Small intestine (tissue), 7 donors: ENCODE data around the gene C6. TPM values are rescaled to one million over a fixed set of nuclear protein-coding genes. Genes with fewer than 3 reads are reported as not detected.
"Not testable (repeated sequence)": the region's sequence is repeated elsewhere in the genome, so short reads cannot be mapped to it uniquely, and the experiment has no call there.

ENCODE experiments used
- DNase-seq, 2 donors: peaks; one replicate each; pipeline versions ENCODE4 v3.0.0 to v3.0.0-alpha.2; 2013
- FAIRE-seq: peaks from 2 replicates; lab custom pipeline; 2012; peaks lifted over from hg19 to GRCh38; lab: Jason Lieb, UNC
- H3K27ac ChIP-seq, 3 donors: one replicate each; pipeline ENCODE4 v1.5.1; 2013; ENCODE audit warnings: low read length in 2 of 3, mild to moderate bottlenecking in 2 of 3, control low read depth in 1 of 3, inconsistent platforms in 1 of 3, low read depth in 1 of 3, moderate library complexity in 1 of 3
- H3K27me3 ChIP-seq, 3 donors: one replicate each; pipeline ENCODE4 v1.6.1; 2013; ENCODE audit warnings: low read length in 3 of 3, inconsistent platforms in 1 of 3; ENCODE audit not compliant: control insufficient read depth in 3 of 3, insufficient read depth in 3 of 3
- H3K36me3 ChIP-seq, 3 donors: one replicate each; pipeline ENCODE4 v1.6.1; 2013; ENCODE audit warnings: low read length in 3 of 3, inconsistent platforms in 1 of 3, low read depth in 1 of 3, mild to moderate bottlenecking in 1 of 3, moderate library complexity in 1 of 3; ENCODE audit not compliant: control insufficient read depth in 3 of 3, insufficient read depth in 2 of 3
- H3K4me1 ChIP-seq, 3 donors: one replicate each; pipeline ENCODE4 v1.6.1; 2013; ENCODE audit warnings: low read length in 2 of 3, inconsistent platforms in 1 of 3, low read depth in 1 of 3, mild to moderate bottlenecking in 1 of 3, moderate library complexity in 1 of 3; ENCODE audit not compliant: control insufficient read depth in 3 of 3, insufficient read depth in 2 of 3
- H3K4me3 ChIP-seq, 3 donors: one replicate each; pipeline ENCODE4 v1.5.1; 2013; ENCODE audit warnings: low read length in 3 of 3, control low read depth in 1 of 3, inconsistent platforms in 1 of 3, low read depth in 1 of 3, mild to moderate bottlenecking in 1 of 3, moderate library complexity in 1 of 3
- H3K9me3 ChIP-seq, 2 donors: one replicate each; pipeline ENCODE4 v1.6.1; 2013; ENCODE audit warnings: low read depth in 1 of 2, low read length in 1 of 2; ENCODE audit not compliant: control insufficient read depth in 2 of 2, insufficient read depth in 1 of 2
- WGBS, 3 donors: extraction: QIAGEN DNeasy Blood & Tissue Kit; methylation state at CpG; one replicate each; pipeline ENCODE4 v1.1.7; 2013; 5-methylcytosine and 5-hydroxymethylcytosine counted together
- polyA plus RNA-seq, 4 donors: library from polyadenylated mRNA; stranded (reverse) in 3 of 4; unstranded in 1 of 4; fragments of 200-250 nt in 3 of 4; fragments of 120-200 nt in 1 of 4; gene quantifications; one replicate each; pipeline versions ENCODE4 v1.2.1 to v1.2.3, GENCODE V29; 2013
- donor health status: healthy with polysubstance abuse.
- donor health status: control.
- donor health status: control.
- donor health status: Bipolar disorder and iron deficiency.
- donor health status: healthy.

The C6 gene
- polyA plus RNA-seq, 4 donors, result 0.27 to 122 (median 0.71) TPM

DNA sequence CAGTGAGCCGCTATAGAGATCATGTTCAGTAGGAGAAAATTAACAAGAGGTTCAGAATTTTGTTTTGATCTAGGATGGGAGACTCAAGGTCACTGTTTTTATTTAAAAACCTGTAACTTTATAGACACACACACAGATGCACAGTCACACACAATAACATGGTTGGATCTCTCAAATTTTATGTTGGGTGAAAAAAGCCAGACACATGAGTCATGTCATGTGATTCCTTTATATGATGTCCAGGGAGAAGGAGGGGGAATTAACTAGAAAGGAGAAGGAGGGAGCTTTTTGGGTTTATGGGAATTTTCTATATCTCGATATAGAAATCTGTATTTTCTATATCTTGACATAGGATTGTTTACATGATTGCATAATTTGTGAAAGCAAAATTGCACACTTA is 17.1 kb downstream of the C6 start:
- H3K27me3 ChIP-seq, result no peaks in the 10 kb centered on the region
- no peak for DNase-seq
- H3K9me3 ChIP-seq, result no peaks in the 10 kb centered on the region
- H3K4me3 ChIP-seq, result no peak overlapping the region
- 88 to 93% (median 92%) methylated on average over 2 of the region's 2 CpGs for WGBS, 3 donors
- H3K36me3 ChIP-seq, result peaks cover 0 to 5% (median 0%) of the 10 kb centered on the region in 3 donors
- FAIRE-seq, result no peak
- H3K27ac ChIP-seq, result no peak overlapping the region
- no peaks in the 10 kb centered on the region for H3K4me1 ChIP-seq

DNA sequence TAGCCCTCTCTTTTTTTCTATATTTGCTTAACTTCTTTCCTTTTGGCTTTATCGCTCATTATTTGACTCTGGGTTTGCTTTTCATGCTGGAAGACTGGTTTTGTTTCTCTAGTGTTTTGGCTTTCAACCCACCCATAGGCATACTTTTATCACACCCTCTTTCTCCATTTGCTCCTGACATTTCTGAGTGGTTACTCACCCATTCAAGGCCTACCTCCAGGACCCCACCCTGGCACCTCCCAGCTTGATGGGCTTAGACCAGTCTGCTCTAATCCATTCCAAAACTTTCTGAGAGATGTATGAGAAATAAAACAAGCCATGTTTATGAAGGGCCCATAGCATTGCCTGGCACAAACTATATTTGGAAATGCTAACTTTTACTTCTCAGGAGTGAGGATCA is 18.1 kb downstream of the C6 start:
- H3K9me3 ChIP-seq, result no peaks in the 10 kb centered on the region
- H3K27me3 ChIP-seq, result no peaks in the 10 kb centered on the region
- FAIRE-seq (no peak), DNase-seq (no peak)
- H3K27ac ChIP-seq, result no peak overlapping the region
- H3K36me3 ChIP-seq, result peaks cover 0 to 5% (median 0%) of the 10 kb centered on the region in 3 donors
- H3K4me1 ChIP-seq, result no peaks in the 10 kb centered on the region
- H3K4me3 ChIP-seq, result no peak overlapping the region
- WGBS, 3 donors, result 95 to 100% (median 95%) methylated on average over 1 of the region's 1 CpG

DNA sequence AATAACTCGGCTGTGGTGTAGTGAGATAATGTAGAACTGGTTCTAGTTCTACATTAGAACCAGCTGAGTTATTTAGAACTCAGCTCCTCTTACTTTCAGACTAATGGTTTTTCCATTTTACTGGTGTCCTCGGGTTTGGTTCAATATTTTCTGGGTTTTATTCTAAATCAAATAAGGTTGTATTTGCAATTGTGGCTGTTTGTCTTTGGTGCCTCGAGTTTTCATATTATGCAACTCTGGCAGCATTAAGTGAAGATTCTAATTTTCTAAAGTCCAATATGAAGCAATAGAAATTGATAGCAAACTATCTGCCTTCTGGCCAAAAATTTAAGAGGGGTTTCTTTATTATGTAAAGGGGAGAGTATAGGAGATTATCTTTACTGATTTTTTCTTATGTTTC is 19.0 kb downstream of the C6 start:
- H3K27ac ChIP-seq, result no peak overlapping the region
- 63 to 73% (median 67%) methylated on average over 3 of the region's 3 CpGs for WGBS, 3 donors
- no peak overlapping the region for H3K4me3 ChIP-seq
- FAIRE-seq, result no peak
- H3K9me3 ChIP-seq, result no peaks in the 10 kb centered on the region
- DNase-seq, result no peak
- no peaks in the 10 kb centered on the region for H3K4me1 ChIP-seq
- H3K36me3 ChIP-seq, result peaks cover 0 to 5% (median 0%) of the 10 kb centered on the region in 3 donors
- no peaks in the 10 kb centered on the region for H3K27me3 ChIP-seq

DNA sequence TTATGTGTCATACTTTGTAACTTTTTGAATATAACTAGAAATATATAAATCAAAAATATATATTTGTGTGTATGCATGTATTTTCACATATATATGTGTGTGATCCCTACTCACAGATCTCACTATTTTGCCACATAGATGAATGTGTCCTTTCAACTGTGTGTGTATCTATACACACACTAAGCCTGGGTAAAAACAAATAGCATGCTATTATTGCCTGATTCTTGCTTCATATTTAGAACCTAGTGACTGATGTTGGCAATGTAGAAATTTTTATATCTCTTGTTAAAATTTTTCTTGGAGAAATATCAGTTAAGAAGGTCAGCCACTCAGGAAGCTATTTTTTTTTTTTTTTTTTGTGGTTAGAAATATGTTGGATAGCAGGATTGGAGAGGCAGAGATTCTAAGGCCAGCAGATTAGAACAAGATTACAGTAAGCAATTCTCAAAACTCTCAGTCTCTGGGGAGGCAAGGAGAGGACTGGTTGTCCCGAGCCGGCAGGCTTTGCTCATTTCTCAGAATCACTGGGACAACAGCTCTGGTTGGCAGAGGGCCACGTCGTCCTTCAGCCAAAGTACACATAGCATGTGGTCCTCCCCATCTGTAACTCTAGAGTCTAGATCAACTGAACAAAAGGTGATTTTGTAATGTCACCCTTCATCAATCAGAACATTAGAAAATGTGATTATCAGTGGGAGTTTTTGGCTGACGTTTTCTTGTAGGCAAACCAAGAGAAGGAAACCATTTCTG is 19.7 kb downstream of the C6 start:
- H3K4me1 ChIP-seq, result no peaks in the 10 kb centered on the region
- DNase-seq, result peak in 1 of 2 donors; percentile 80
- H3K9me3 ChIP-seq, result no peaks in the 10 kb centered on the region
- no peaks in the 10 kb centered on the region for H3K27me3 ChIP-seq
- no peak for FAIRE-seq
- H3K4me3 ChIP-seq, result no peak overlapping the region
- H3K36me3 ChIP-seq, result peaks cover 0 to 5% (median 0%) of the 10 kb centered on the region in 3 donors
- WGBS, 3 donors, result 7 to 25% (median 23%) methylated on average over 5 of the region's 5 CpGs
- H3K27ac ChIP-seq, result no peak overlapping the region

DNA sequence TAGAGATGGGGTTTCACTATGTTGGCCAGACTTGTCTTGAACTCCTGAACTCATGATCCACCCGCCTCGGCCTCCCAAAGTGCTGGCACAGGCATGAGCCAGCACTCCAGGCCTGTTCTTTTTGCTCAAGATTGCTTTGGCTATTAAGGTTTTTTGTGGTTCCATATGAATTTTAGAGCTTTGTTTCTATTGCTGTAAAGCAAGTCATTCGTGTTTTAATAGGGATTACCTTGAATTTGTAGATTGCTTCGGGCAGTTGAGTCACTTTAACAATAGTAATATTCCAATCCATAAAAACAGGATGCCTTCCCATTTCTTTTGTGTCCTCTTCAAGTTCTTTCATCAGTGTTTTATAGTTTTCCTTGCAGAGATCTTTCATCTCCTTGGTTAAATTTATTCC is 22.1 kb downstream of the C6 start:
- Histone ChIP-seq H3K9me3 (no peaks in the 10 kb centered on the region), H3K27me3 (no peaks in the 10 kb centered on the region), H3K4me1 (no peaks in the 10 kb centered on the region), H3K36me3 (peaks cover 0 to 5% (median 0%) of the 10 kb centered on the region in 3 donors), H3K4me3 (no peak overlapping the region), H3K27ac (no peak overlapping the region)
- DNase-seq (no peak), FAIRE-seq (no peak)
- WGBS, 3 donors, result 87 to 94% (median 90%) methylated on average over 4 of the region's 4 CpGs

DNA sequence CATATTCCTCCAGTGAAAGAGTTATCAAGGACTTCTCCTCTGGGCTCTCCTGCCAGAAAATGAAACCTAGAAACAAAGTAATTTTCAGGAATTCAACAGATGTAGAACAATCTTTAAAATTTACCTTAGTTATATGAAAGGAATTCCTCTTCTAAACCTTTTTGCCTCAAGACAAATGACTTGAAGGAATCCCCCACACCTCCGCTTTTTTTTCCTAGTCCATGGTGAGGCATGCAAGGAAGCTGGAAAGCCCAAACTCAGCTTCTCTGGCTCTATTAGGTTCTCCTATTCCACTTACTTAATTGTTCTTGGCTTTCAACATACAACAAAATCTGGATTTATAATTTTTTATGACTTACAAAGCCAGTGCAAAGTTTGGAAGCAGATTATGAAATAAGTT is 27.2 kb downstream of the C6 start:
- Histone ChIP-seq H3K9me3 (no peaks in the 10 kb centered on the region), H3K27ac (no peak overlapping the region), H3K27me3 (no peaks in the 10 kb centered on the region), H3K4me3 (no peak overlapping the region), H3K36me3 (no peaks in the 10 kb centered on the region), H3K4me1 (peaks cover 0 to 30% (median 8%) of the 10 kb centered on the region in 3 donors)
- FAIRE-seq (no peak), DNase-seq (no peak)
- 89 to 93% (median 89%) methylated on average over 1 of the region's 1 CpG for WGBS, 3 donors

DNA sequence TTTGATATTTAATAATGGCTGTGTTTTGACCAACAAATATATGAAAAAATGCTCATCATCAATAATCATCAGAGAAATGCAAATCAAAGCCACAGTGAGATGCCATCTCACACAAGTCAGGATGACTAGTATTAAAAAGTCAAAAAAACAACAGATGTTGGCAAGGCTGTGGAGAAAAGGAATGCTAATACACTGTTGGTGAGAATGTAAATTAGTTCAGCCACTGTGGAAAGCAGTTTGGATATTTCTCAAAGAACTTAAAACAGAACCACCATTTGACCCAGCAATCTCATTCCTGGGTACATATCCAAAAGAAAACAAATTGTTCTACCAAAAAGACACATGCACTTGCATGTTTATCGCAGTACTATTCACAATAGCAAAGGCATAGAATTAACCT is 30.0 kb downstream of the C6 start:
- not testable (repeated sequence) for H3K4me3 ChIP-seq, H3K27me3 ChIP-seq, H3K36me3 ChIP-seq, FAIRE-seq, DNase-seq, H3K9me3 ChIP-seq
- WGBS, 3 donors, result 78 to 89% (median 89%) methylated on average over 1 of the region's 1 CpG
- Histone ChIP-seq H3K4me1 (peaks cover 0 to 30% (median 8%) of the 10 kb centered on the region in 3 donors), H3K27ac (peak overlapping the region in 1 of 3 donors; percentile 75)

DNA sequence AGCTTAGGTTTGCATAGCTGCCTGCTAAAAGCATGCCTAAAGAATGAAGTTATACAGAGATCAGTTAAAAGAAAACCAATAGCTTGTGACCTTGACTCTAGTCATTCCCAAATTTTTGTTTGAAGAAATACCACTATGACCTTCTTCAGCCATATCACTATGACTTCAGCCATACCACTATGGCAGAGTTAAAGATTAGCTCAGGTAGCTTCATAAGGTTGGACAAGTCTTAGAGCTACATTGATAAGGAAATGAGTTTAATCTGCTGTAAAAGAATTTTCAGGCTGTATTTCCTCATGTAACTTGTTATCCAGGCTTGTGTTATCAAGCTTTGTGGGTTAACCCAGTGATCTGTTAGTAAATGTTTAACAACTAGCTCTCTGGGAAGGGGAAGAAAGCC is 30.7 kb downstream of the C6 start:
- peak overlapping the region in 2 of 3 donors; percentile 37 to 75 for H3K27ac ChIP-seq
- H3K4me1 ChIP-seq, result peaks cover 0 to 30% (median 8%) of the 10 kb centered on the region in 3 donors
- no peaks in the 10 kb centered on the region for H3K9me3 ChIP-seq
- H3K4me3 ChIP-seq, result no peak overlapping the region
- FAIRE-seq (no peak), DNase-seq (peak; percentile 83 to 93)
- H3K36me3 ChIP-seq, result no peaks in the 10 kb centered on the region
- no peaks in the 10 kb centered on the region for H3K27me3 ChIP-seq
